ENCODE results near the gene PACRG. TPM values are rescaled to one million over a fixed set of nuclear protein-coding genes. Genes with fewer than 3 reads are reported as not detected.

The PACRG gene
- total RNA-seq, 1 experiment from 2014 or later, result not detected

GRCh38 chr6:163199371-163199770, 471.6 kb downstream of the PACRG start:
- no peak for DNase-seq (ENCODE audit: low read depth)

GRCh38 chr6:163200289-163200688, 472.5 kb downstream of the PACRG start:
- no peak for DNase-seq (ENCODE audit: low read depth)

GRCh38 chr6:163200694-163201093, 472.9 kb downstream of the PACRG start:
- no peak for DNase-seq (ENCODE audit: low read depth)

- no peak for DNase-seq (ENCODE audit: low read depth)
Measured at GRCh38 chr6:163201855-163202254, 474.1 kb downstream of the PACRG start.

GRCh38 chr6:163206196-163206595, 478.4 kb downstream of the PACRG start:
- no peak for DNase-seq (ENCODE audit: low read depth)

- no peak for DNase-seq (ENCODE audit: low read depth)
Measured at GRCh38 chr6:163207431-163208383, 479.9 kb downstream of the PACRG start.

- DNase-seq (ENCODE audit: low read depth), result no peak
Measured at GRCh38 chr6:163209005-163209404, 481.2 kb downstream of the PACRG start.

- no peak for DNase-seq (ENCODE audit: low read depth)
Measured at GRCh38 chr6:163212123-163212522, 484.3 kb downstream of the PACRG start.

- no peak for DNase-seq (ENCODE audit: low read depth)
Measured at GRCh38 chr6:163214259-163214658, 486.5 kb downstream of the PACRG start.

- no peak for DNase-seq (ENCODE audit: low read depth)
Measured at GRCh38 chr6:163218361-163218894, 490.7 kb downstream of the PACRG start.

GRCh38 chr6:163226181-163226835, 498.5 kb downstream of the PACRG start:
- DNase-seq (ENCODE audit: low read depth), result no peak

GRCh38 chr6:163226836-163227485, 499.2 kb downstream of the PACRG start:
- peak; percentile 29 for DNase-seq (ENCODE audit: low read depth)

GRCh38 chr6:163228041-163228440, 500.3 kb downstream of the PACRG start:
- DNase-seq (ENCODE audit: low read depth), result no peak

- DNase-seq (ENCODE audit: low read depth), result no peak
Measured at GRCh38 chr6:163229050-163229449, 501.3 kb downstream of the PACRG start.

- DNase-seq (ENCODE audit: low read depth), result no peak
Measured at GRCh38 chr6:163230901-163231300, 503.1 kb downstream of the PACRG start.

- DNase-seq (ENCODE audit: low read depth), result peak; percentile 1
Measured at GRCh38 chr6:163231356-163232014, 503.7 kb downstream of the PACRG start.

- no peak for DNase-seq (ENCODE audit: low read depth)
Measured at GRCh38 chr6:163232015-163232523, 504.3 kb downstream of the PACRG start.

- no peak for DNase-seq (ENCODE audit: low read depth)
Measured at GRCh38 chr6:163232649-163233048, 504.9 kb downstream of the PACRG start.

GRCh38 chr6:163237110-163237509, 509.3 kb downstream of the PACRG start:
- DNase-seq (ENCODE audit: low read depth), result no peak

- DNase-seq (ENCODE audit: low read depth), result no peak
Measured at GRCh38 chr6:163239572-163240340, 512.0 kb downstream of the PACRG start.

GRCh38 chr6:163240556-163240955, 512.8 kb downstream of the PACRG start:
- DNase-seq (ENCODE audit: low read depth), result no peak

All from RPMI7951 (cell line).